Esophagus (tissue), 2 donors: ENCODE data around the gene THADA. TPM values are rescaled to one million over a fixed set of nuclear protein-coding genes. Genes with fewer than 3 reads are reported as not detected.

Experiments used
- H3K27ac ChIP-seq, 2 donors: one replicate each; pipeline ENCODE4 v1.5.1; 2013; ENCODE audit warnings: low read depth in 2 of 2, mild to moderate bottlenecking in 2 of 2, inconsistent platforms in 1 of 2, low read length in 1 of 2, moderate library complexity in 1 of 2
- H3K27me3 ChIP-seq, 2 donors: one replicate each; pipeline ENCODE4 v1.6.1; 2013; ENCODE audit warnings: low read length in 2 of 2, control low read depth in 1 of 2, mild to moderate bottlenecking in 1 of 2; ENCODE audit not compliant: insufficient read depth in 2 of 2, control insufficient read depth in 1 of 2
- H3K36me3 ChIP-seq, 2 donors: one replicate each; pipeline ENCODE4 v1.6.1; 2013; ENCODE audit warnings: low read length in 1 of 2; ENCODE audit not compliant: control insufficient read depth in 2 of 2, insufficient read depth in 2 of 2
- H3K4me1 ChIP-seq, 2 donors: one replicate each; pipeline ENCODE4 v1.6.1; 2013; ENCODE audit warnings: low read length in 1 of 2; ENCODE audit not compliant: control insufficient read depth in 2 of 2, insufficient read depth in 2 of 2
- H3K4me3 ChIP-seq, 2 donors: one replicate each; pipeline ENCODE4 v1.5.1; 2013; ENCODE audit warnings: low read length in 2 of 2, mild to moderate bottlenecking in 2 of 2, low read depth in 1 of 2, moderate library complexity in 1 of 2
- H3K9me3 ChIP-seq, 2 donors: one replicate each; pipeline ENCODE4 v1.6.1; 2013; ENCODE audit warnings: mild to moderate bottlenecking in 2 of 2, low read depth in 1 of 2, low read length in 1 of 2, moderate library complexity in 1 of 2; ENCODE audit not compliant: control insufficient read depth in 2 of 2, insufficient read depth in 1 of 2
- WGBS, 2 donors: extraction: QIAGEN DNeasy Blood & Tissue Kit; methylation state at CpG; one replicate each; pipeline ENCODE4 v1.1.7; 2013; 5-methylcytosine and 5-hydroxymethylcytosine counted together
- polyA plus RNA-seq, 2 donors: library from polyadenylated mRNA; stranded (reverse); fragments of 200-250 nt; gene quantifications; one replicate each; pipeline ENCODE4 v1.2.3, GENCODE V29; 2013
- donor health status: healthy with polysubstance abuse.
- donor health status: Bipolar disorder and iron deficiency.

THADA gene
- polyA plus RNA-seq, 2 donors: 8.3 to 13.2 TPM

DNA sequence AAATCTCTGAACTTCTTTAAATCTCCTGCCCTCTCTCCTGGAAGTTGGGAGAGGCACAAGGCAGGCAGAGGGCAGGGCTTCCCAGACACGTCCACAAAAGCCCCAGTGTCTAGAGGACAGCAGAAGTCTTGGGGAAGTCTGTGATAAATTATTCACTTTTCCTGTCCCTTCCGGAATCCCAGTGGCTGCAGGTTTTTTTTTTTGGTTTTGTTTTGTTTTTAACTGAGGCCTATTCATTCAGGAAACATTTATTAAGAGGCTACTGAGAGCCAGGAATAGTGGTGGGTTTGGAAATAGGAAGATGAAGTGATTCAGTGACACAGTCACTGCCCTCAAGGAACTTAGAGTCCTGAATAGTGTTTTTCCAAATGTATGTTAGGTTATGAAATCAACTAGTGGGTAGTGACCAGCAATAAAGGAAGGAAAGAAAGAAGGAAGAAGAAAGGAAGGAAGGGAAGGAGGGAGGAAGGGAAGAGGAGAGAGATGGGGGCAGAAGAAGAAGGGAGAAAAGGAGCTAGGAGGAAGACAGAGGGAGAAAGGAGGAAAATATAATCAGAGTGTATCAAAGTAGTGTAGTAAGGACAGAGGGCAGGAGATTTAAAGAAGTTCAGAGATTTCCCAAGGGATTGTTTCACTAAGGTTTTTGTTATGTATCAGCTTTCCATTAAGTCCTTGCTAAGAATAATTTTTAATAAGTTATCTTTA is 270.6 kb downstream of the THADA start:
- Histone ChIP-seq H3K9me3 (no peaks in the 10 kb centered on the region), H3K27ac (peak overlapping the region; percentile 50 to 58), H3K36me3 (no peaks in the 10 kb centered on the region), H3K27me3 (no peaks in the 10 kb centered on the region), H3K4me3 (no peak overlapping the region), H3K4me1 (peaks cover 3 to 5% of the 10 kb centered on the region in 2 donors)
- WGBS, 2 donors: 48 to 52% methylated on average over 2 of the region's 2 CpGs

DNA sequence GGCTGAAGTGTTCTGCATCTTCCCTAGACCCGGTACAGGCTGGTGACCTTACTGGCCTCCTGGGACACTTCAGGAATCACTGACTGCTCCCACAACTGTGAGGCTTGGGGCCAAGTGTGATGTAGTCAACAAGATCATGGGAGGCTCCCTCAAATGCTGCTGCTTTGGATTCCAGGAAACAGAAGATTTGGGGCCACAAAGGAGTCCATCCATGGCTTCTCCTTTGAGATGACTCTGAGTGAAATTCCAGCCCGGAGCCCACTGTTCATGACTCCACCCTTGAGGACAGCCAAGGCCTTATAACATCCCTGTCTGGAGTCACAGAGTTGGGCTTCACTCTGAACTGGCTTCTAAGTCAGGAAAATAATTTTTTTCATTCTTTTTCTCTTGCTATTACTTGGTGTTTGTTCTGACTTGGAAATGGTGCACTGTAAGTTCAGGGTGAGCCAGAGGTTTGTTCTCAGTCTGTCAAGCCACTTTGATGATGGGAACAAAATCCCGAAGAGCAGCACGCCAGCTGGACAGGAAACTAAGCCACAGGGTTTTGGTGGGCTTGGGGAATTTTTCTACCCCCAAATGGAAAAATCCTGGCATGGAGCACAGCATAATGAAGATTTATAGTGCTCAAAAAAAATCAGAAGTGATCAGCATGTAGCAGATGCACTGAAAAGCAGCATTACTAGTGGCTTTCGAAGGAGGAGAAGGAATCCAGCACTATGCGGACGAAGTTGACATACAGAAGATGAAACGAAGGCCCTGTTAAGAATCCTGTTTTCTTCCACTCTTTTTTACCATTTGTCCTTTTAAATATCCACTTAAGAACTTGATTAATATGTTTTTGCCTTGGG is 271.4 kb downstream of the THADA start:
- Histone ChIP-seq H3K4me3 (no peak overlapping the region), H3K36me3 (no peaks in the 10 kb centered on the region), H3K27ac (peak overlapping the region; percentile 71 to 87), H3K4me1 (peaks cover 3 to 5% of the 10 kb centered on the region in 2 donors), H3K27me3 (no peaks in the 10 kb centered on the region), H3K9me3 (no peaks in the 10 kb centered on the region)
- 60 to 65% methylated on average over 8 of the region's 8 CpGs for WGBS, 2 donors

- no peak overlapping the region for H3K4me3 ChIP-seq
- H3K27me3 ChIP-seq: no peaks in the 10 kb centered on the region
- H3K4me1 ChIP-seq: peaks cover 3 to 5% of the 10 kb centered on the region in 2 donors
- H3K27ac ChIP-seq: peak overlapping the region; percentile 71 to 87
- no peaks in the 10 kb centered on the region for H3K9me3 ChIP-seq
- no peaks in the 10 kb centered on the region for H3K36me3 ChIP-seq
- WGBS, 2 donors: 77 to 82% methylated on average over 4 of the region's 4 CpGs
Measured at GRCh38 chr2:43323857-43324256, 272.0 kb downstream of the THADA start.

DNA sequence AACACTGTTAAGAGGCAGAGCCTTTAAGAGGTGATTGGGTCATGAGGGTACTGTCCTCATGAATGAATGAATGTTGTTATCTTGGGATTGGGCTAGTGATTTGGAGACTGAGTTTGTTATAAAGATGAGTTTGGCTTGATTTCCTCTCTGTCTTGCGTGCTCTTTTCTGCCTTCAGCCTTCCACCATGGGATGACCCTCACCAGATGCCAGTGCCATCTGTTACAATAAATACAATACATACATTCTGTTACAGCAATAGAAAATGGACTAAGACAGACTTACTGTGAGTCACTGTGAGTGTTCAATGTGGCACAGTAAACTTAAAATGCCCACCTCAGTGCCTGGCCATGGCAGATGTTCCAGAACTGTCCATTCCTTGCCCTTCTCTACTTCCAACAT is 274.4 kb downstream of the THADA start:
- no peaks in the 10 kb centered on the region for H3K27me3 ChIP-seq
- 94 to 100% methylated on average over 1 of the region's 1 CpG for WGBS, 2 donors
- no peak overlapping the region for H3K4me3 ChIP-seq
- no peaks in the 10 kb centered on the region for H3K9me3 ChIP-seq
- no peaks in the 10 kb centered on the region for H3K36me3 ChIP-seq
- peaks cover 3 to 5% of the 10 kb centered on the region in 2 donors for H3K4me1 ChIP-seq
- H3K27ac ChIP-seq: no peak overlapping the region

DNA sequence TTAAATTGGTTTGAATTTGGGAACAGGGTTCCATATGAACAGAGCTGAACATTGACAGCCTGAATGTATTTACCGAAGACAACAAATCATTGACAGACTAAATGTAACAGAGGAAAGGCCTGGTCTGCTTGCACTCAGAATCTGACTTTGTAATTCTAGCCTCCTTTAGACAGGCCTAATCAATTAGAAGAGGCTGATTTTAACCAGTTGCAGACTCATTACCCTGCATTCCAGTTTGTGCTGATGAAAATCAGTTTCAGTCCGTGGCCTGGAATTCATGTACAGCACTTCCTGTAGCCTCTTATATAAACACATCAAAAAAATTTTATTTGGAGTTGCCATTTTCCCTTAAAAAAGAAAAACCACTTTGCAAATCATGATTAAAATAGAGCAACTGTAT is 276.3 kb downstream of the THADA start:
- Histone ChIP-seq H3K27ac (no peak overlapping the region), H3K4me1 (peaks cover 3% of the 10 kb centered on the region in 2 donors), H3K4me3 (no peak overlapping the region), H3K36me3 (no peaks in the 10 kb centered on the region), H3K27me3 (no peaks in the 10 kb centered on the region), H3K9me3 (no peaks in the 10 kb centered on the region)
- WGBS, 2 donors: 77 to 79% methylated on average over 2 of the region's 2 CpGs

GRCh38 chr2:43318791-43319190 is 277.0 kb downstream of the THADA start:
- Histone ChIP-seq H3K36me3 (no peaks in the 10 kb centered on the region), H3K27ac (no peak overlapping the region), H3K4me1 (no peaks in the 10 kb centered on the region), H3K9me3 (no peaks in the 10 kb centered on the region), H3K4me3 (no peak overlapping the region), H3K27me3 (no peaks in the 10 kb centered on the region)

DNA sequence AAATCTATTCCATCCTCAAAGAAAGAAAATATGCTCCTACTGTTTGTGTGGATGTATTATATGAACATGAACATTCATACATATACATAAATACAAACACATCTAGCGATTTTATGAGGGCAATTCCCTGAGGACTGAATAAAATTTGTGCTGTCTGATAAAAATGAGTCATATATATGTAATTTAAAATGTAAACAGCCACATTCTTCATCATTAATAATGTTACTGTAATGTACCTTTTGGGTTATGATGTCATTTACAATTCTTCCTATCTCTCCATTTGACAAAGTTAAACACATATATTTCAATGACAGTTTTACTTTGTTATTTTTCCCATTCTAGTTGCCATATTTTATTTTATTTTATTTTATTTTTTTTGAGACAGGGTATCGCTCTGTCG is 278.2 kb downstream of the THADA start:
- Histone ChIP-seq H3K4me3 (no peak overlapping the region), H3K27me3 (no peaks in the 10 kb centered on the region), H3K36me3 (no peaks in the 10 kb centered on the region), H3K4me1 (no peaks in the 10 kb centered on the region), H3K9me3 (no peaks in the 10 kb centered on the region), H3K27ac (no peak overlapping the region)
- WGBS, 2 donors: 93 to 95% methylated on average over 3 of the region's 3 CpGs

GRCh38 chr2:43317194-43317593 is 278.6 kb downstream of the THADA start:
- Histone ChIP-seq H3K27ac (no peak overlapping the region), H3K36me3 (no peaks in the 10 kb centered on the region), H3K4me1 (no peaks in the 10 kb centered on the region), H3K4me3 (no peak overlapping the region), H3K27me3 (no peaks in the 10 kb centered on the region), H3K9me3 (no peaks in the 10 kb centered on the region)
- 85 to 91% methylated on average over 1 of the region's 1 CpG for whole genome bisulfite sequencing, 2 donors

DNA sequence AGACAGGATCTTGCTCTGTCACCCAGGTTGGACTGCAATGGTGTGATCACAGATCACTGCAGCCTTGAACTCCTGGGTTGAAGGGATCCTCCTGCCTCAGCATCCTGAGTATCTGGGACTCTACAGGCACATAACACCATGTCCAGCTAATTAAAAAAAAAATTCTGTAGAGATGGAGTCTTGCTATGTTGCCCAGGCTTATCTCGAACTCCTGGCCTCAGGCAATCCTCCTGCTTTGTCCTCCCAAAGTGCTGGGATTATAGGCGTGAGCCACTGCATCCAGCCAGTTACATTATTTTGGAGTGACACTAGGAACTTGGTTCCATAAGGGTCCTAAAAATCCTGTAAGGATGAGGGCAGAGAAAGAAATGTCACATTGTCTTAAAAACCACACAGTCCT is 280.4 kb downstream of the THADA start:
- no peaks in the 10 kb centered on the region for H3K9me3 ChIP-seq
- no peak overlapping the region for H3K27ac ChIP-seq
- no peaks in the 10 kb centered on the region for H3K36me3 ChIP-seq
- WGBS, 2 donors: 92 to 95% methylated on average over 2 of the region's 2 CpGs
- H3K27me3 ChIP-seq: no peaks in the 10 kb centered on the region
- H3K4me1 ChIP-seq: no peaks in the 10 kb centered on the region
- no peak overlapping the region for H3K4me3 ChIP-seq
